Measurements from ENCODE around the gene SDK2.

The SDK2 gene

DNA sequence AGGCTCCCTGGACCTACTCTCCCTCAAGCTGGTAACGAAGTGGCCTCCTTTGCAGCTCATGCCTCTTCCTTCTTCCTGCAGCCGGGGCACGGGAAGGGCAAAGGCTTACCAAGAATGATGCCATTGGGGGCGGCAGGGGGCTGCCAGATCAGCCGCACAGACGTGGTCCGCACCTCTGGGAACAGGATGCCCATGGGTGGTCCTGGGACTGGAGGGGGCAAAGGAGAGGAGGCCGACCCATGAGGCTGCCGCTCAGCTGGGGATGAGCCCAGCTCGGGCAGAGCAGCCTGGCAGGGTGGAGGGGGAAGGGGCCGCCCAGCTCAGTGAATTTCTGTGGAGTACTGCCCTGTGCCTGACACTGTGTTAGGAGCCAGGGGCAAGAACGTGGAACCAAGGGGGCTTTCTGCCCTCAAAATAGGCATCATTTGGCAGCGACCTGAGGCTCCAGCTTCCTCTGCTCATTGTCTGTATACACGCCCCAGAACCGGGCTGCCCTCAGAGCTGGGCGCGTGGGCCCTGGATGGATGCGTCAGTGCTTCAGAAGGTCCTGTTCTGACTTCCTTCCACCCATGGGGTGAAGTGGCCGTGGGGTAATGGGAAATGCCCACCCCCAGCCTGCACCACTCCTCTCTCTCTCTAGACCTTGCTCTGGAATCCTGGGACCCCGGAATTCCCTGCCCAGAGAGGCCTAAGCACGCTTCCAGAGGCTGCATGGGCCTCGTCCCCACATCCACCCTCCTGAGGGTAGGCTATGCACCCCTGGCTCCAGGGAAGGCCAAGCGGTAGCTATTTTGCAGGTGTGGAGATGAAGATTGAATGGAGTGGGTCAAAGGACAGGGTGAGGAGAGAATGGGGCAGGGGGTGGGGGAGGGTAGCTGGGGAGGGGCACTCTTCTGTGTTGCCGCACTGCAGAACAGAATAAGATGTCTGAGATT, 252.6 kb downstream of the SDK2 start:
- DNase-seq (ENCODE audit: low spot score), result no peak

DNA sequence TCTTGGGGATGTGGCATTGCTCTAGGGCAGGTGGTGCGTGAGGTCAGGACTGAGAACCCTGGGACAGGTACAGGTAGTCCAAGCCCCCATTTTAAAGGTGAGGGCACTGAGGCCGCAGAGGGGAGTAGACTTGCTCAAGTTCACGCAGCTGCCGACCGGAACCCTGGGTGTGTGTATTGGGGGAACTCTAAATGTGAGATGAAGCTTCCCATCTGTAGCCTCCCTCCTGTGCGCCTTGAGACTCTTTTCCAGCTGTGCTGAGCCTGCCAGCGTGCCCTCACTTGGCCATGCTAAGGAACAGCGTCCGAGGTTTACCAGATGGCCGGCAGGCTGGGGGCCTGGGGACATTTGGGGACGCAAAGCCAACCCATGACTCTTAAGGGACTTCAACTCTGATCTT, 253.4 kb downstream of the SDK2 start:
- no peak for DNase-seq (ENCODE audit: low spot score)

DNA sequence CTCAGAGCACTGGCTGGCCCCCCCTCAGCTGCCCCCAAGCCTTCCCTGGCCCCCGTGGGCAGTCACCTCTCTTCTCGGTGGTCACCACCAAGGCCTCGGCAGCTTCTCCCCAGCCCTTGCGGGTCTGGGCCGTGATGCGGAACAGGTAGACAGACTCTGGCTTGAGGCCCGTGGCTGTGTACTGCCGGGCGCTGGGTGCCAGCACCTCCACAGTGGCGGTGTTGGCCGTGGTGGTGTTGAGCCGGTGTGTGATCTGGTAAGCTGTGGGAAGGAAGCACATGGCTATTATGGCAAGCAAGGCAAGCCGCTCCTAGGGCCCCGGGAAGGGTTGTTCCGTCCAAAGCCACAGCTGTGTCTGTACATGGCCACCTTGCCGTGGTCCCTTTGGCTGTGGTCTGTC, 254.0 kb downstream of the SDK2 start:
- no peak for DNase-seq (ENCODE audit: low spot score)

DNA sequence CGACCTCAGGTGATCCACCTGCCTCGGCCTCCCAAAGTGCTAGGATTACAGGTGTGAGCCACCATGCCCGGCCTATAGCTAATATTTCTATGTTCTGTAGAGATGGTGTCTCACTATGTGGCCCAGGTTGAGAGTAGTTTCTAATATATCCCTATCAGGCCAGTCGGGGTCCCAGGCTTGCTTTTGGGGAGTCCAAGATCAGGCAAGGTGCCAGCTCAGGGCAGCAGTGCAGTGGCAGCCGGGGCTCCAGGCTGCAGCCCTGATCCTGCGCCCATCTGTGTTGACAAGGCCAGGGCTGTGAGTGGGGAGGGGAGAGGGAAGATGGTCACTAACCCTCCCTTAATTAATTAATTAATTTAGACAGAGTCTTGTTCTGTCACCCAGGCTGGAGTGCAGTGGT, 254.8 kb downstream of the SDK2 start:
- DNase-seq (ENCODE audit: low spot score), result no peak

DNA sequence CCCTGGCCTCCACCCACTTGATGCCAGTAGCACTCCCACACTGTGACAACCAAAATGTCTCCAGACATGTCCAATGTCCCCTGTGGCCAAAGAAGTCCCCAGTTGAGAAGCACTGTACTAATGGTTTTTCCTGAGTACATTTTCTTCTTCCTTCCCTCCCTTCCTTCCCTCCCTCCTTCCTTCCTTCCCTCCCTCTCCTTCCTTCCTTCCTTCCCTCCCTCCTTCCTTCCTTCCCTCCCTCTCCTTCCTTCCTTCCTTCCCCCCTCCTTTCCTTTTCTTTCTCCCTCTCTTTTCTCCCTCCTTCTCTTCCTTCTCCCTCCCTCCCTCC, 255.7 kb downstream of the SDK2 start:
- no peak for DNase-seq (ENCODE audit: low spot score)

DNA sequence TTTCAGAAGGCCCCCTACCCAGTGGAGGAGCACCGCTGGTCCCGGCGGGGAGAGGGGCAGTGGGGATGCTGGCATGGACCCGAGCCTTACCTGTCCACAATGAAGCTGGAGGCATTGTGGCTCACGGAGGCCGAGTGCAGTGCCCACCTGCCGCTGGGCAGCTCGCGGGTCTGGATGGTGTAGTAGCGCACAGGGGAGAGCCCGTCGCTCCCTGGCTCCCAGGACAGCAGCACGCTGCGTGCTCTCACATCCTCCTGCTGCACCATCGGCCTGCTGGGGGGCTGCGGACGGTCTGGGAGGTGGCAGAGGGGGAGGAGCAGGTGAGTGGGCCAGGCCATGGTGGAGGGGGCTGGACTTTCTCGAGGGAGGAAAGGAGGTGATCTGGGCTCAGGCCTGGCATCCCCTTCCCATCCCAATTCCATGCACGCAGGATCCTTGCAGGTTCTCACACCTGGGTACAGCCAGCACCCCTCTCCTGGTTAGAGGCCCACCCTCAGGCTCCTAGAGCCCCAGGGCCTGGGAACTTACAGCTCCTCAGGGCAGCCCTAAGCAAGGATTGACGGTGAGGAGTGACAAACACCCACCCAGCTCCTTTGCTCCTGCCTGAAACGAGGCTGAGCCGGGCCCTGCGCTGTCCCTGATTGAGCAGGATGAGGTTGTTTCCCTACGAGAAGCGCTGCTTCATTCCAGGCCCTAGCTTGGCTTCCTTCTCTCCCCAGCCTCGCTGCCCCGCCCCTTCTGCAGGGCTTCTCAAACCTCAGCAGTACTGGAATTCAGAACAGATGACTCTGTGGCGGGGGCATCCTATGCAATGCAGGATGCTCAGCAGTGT, 256.3 kb downstream of the SDK2 start:
- no peak for DNase-seq (ENCODE audit: low spot score)

DNA sequence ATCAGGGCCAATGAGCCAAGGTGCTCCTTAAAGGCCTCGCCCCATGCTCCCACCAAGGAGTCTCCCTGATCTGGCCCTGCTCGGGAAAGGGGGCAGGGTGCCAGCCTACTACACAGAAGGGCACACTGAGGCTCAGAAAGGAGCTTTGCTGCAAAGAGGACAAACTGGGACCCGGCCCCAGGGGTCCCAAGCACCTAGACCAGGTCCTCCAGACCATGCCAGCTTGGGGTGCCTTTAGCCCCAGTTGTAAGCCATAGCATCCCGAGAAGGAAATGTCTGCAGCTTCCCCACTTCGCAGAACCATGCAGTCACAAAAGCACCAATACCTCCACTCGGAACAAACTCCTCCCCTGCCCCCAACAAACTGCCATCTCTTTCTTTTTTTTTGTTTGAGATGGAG, 257.7 kb downstream of the SDK2 start:
- DNase-seq (ENCODE audit: low spot score), result no peak

DNA sequence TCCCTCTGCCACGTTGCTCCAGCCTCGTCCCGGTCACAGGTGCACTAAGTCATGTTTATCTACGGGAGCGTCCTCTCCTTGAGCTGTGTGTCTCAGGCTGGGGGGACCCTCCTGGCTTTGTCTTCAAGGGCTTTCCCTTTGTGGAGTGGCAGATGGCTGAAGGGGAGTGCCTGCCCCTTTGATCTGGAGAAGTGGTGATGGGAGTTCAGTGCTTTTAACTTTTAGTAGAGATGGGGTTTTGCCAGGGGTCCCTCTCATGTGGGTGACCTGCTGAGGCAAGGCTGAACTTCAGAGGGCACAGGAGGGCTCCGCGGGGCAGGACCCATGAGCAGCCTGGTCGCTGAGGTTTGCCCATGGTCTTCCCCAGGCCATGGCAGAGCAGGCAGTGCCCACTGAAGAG, 259.3 kb downstream of the SDK2 start:
- DNase-seq (ENCODE audit: low spot score), result no peak

DNA sequence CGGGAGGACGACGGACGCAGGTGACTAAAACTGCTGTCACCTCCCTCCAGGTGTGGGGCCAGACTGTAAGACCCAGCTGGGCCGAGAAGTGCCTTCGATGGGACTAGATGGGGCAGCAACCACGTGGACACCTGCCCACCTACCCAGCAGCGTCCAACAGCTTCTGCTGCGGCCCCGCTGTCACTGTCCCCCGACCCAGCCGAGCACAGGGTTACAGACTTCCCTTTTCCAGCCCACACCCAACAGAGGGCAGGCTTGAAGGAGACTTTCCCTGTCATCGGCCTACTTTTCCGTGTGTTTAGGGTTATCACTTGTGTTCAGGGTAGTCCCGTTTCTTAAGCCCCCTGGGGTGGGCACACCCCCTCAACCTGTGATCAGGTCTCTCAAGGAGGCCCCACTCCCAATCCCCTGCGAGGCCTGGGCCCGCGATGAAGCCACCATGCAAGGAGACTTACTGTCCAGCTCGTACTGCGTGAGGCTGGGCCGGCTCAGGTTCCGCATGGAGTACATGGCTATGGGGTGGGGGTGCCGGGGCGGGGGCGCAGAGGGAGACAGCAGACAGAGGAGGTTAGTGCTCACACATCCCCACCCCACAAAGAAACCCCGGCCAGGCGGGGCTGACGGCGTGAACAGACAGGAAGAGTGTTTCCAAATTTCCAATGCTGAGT, 263.7 kb downstream of the SDK2 start:
- DNase-seq (ENCODE audit: low spot score), result no peak

DNA sequence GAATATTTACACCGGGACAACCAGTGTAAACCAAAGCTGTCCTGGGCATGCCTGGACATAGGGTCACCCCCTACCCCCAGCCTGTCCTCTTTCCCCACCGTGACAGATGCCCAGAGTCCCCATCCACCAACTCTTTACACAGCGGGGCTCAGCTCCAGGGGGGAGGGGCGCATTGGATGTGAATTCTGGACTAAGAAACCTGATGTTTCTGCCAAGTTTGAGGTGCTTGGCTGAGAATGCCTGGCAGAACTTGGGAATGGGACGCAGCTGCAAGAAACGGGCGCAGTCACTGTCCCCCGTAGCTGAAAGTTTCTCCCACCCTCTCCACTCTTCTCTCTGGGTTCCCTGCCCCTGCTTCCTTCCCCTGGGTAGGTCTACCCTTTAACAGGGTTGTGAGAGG, 264.4 kb downstream of the SDK2 start:
- no peak for DNase-seq (ENCODE audit: low spot score)

DNA sequence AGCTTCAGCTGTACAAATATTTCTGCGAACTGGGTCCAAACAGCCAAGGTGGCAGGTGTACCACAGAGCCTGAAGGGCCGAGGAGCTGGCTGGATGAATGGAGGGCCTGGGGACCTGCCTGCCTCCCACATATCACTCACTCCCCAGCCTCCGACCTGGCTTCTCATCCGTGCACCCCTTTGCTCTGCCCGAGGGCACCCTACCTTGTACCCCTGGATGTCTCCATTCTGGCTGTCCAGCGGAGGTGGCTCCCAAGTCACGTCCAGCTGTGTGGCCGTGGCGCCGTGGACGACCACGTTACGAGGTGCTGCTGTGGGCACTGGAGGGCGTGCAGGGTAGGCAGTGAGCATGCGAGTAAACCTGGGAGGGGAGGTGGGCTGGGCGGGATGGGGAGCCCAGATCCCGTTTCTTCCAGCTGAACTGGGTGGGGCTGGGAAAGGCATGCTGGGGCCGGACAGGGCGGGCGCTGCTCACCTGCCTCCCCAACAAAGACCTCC, 265.2 kb downstream of the SDK2 start:
- no peak for DNase-seq (ENCODE audit: low spot score)

DNA sequence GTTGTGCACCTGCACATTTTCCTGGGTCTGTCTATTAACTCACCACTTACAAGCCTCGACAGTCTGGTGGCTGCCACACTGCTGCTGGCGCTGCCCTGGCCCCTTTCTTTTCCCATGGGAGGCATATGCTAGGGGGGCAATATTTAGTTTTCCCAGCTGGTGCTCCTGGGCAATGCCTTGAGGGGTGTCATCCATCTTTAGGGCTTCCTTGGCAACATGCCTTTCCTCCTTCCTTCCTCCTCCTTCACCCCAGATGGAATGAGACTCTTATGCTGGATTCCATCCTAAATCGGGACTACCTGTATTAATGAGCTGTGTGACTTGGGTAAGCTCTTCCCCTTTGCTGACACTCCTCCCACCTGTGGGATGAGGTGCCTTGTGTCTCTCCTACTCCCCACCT, 267.6 kb downstream of the SDK2 start:
- no peak for DNase-seq (ENCODE audit: low spot score)

DNA sequence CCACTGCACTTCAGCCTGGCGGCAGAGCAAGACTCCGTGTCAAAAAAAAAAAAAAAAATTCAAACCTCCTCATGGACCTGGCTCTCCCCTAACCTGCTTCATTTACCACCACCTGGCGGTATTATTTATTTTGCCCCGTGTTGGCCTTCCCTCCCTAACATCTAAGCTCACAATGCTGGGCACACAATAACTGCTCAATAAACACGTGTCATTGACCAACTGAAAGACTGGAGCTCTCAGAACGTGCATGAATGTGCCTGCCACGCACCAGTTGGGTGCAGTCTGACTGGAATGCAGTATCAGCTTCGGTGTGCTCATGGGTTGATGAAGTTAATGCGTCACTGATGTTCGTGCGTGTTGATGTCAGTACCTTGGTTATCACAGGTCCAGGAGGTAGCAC, 268.1 kb downstream of the SDK2 start:
- no peak for DNase-seq (ENCODE audit: low spot score)

DNA sequence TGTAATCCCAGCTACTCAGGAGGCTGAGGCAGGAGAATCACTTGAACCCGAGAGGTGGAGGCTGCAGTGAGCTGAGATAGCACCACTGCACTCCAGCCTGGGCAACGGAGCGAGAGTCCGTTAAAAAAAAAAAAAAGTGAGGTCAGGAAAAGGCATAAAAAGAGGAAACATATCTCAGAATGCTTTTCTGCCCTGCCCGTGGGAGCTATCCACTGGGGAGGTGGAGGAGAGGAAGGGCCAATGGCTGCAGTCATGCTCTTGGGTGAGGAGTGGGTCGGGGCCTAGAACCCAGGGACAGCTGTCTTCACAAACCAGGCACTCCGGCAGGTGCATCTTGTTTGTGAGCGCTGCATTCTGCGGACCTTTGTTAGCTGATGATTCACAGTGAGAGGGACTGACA, 272.4 kb downstream of the SDK2 start:
- DNase-seq (ENCODE audit: low spot score), result no peak

DNA sequence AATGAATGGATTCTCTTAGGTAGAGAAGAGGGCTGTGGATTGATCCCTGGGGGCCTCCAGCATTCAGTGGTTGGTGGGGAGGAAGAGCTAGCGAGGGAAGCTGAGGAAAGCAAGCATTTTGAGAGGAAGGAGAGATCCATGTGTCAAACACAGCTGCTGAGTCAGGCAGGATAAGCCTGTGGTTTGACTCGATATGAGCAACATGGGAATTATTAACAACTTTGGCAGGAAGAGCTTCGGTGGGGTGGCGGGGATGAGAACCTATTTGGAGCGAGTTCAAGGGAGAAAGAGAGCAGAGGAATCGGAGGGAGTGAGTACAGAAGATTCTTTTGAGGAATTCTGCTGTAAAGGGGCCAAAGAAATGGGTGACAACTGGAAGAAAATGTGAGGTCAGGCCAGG, 273.0 kb downstream of the SDK2 start:
- DNase-seq (ENCODE audit: low spot score), result no peak

DNA sequence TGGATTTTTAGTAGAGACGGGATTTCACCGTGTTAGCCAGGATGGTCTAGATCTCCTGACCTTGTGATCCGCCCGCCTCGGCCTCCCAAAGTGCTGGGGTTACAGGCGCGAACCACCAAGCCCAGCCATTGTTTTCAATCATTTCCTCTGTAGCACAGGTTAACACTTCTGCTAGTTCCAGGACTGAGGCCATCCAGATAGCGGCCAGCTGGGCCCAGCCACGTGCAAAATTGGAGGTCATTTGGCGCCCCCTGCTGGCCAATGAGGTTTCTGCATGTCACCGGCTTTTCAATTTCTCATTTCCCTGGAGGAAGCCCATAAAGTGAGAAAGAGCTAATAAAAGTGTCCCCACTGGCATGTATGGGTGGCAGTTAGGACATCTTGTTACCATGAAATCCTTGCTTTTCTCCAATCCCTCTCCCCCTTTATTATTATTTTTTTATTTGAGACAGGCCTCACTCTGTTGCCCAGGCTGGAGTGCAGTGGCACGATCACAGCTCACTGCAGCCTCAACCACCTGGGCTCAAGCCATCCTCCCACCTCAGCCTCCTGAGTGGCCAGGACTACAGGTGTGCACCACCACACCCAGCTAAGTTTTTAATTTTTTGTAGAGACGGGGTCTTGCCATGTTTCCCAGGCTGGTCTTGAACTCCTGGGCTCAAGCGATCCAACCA, 274.3 kb downstream of the SDK2 start:
- peak; percentile 93 for DNase-seq (ENCODE audit: low spot score)

DNA sequence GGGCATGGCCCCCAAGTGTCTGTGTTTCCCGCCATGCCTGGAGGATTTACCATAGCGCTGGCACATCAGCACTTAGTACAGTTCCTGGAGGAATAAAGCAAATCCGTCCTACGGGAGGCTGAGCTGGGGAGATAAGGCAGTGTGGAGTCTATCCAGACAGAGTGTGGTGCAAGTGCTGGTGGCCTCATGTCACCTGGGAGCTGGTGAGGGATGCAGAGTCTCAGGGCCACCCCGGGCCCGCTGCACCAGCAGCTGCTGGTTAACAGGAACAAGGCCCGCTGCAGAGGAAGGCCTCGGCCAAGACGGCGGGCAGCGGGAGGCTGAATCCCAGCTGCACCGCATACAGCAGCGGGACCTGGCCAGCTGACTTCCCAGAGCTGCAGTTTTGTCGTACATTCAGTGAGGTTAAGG, 275.1 kb downstream of the SDK2 start:
- DNase-seq (ENCODE audit: low spot score), result no peak

DNA sequence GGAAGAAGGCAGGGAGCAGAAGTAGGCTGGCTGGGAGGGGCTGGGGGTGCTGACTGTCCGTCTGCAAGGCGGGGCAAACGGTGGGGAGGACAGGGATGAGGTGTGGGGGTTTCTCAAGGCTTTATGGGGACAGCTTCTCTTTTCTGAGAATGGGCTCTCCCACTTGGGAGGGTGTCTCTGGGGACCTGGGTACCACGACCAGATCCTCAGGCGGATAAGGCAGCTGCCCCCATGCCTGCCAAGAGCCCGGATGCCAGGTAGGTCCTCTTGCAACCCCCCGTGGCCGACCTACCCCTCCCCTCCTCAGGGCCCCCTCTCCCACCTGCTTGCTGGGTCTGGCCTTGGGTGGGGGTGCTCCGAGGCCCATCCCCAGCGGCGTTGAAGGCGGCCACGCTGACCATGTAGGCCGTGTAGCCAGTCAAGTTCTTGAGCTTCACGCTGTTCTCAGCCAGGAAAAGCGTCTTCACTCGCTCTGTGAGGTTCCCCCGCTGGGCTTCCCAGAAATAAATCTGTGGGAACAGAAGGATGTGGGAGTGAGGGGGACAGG, 276.1 kb downstream of the SDK2 start:
- no peak for DNase-seq (ENCODE audit: low spot score)

DNA sequence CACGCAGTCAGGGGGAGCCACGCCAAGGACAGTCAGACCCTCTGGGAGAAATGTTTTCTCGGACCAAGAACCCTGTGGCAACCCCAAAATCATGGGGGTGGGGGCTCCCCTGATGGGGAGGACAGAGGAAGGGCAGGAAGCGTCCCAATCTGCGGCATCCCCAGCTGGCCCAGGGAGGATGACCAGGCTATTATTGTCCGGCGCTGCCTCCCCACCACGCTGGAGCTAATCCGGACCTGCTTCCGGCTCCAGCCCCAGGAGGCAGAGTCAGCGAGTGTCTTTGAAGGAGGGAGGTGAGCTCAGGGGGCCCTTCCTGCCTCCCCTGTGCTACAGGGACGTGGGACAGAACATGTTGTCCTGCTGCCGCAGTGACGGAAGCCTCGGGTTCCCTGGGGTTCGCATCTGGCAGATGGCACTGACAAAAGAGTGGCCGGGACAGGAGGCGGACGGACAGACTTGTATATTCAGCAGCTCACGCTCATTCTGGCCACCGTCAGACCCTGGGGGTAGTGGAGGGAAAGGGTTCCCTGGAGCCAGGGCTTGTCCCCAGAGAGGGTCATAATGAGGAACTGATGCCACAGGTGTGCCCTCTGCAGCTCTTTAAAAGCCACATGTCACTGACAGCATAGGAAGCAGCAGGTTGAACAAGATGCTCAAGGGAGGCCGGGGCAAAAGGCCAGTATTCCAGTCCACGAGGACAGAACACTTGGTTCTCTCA, 278.2 kb downstream of the SDK2 start:
- no peak for DNase-seq (ENCODE audit: low spot score)

DNA sequence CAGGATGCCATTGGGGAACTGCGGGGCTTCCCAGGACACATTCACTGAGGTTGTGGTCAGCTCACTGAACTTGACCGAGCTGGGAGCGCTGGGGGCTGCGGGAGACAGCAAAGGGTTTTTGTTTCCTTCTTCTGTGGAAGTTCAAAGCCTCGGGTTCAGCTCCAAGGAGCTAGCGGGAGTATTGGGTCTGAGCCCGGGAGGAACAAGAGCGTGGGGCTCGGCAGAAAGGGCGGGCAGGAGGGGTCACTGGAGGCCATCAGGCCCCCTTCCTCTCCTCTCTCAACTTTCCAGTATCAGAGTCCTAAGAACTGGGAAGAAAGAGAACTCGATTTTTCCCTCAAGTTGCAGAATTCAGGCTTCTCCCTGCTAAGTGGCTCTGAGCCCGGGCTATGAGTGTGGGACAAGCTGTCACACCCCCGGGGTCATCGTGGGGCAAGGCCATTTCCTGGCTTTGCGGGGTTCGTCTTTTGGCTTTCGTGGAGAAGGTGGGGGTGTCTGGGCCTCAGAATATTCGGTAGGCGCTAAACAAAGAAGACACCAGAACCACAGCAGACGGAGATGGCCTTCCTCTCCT, 278.9 kb downstream of the SDK2 start:
- DNase-seq (ENCODE audit: low spot score), result no peak

DNA sequence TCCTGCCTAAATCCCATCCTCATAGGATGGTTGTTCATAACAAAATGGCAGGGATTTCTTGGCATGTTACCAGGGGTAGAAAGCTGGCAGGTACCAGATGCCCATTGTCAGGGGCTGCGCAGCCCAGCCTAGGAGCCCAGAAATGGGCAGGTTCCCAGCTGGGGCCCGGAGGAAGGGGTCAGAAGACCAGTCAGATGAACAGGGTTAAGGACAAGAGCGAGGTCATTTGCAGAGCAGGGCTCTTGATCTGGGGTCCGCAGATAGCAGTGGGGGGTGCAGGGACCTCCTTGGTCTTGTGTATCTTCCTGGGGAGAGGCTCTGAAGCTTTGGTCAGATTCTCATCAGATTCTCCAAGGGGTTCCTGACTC, 280.1 kb downstream of the SDK2 start:
- no peak for DNase-seq (ENCODE audit: low spot score)

Measured in iPS-NIHi11 (cell line).